ENCODE data around the gene RHOBTB3.
A peak's percentile ranks its signal among the peaks of the same experiment; 100 is the strongest.

The RHOBTB3 gene

GRCh38 chr5:95715799-95716461, 15.2 kb upstream of the RHOBTB3 start:
- Histone ChIP-seq H3K4me1 (peaks cover 22% of the 10 kb centered on the region), H3K4me2 (no peak overlapping the region), H3K27ac (no peak overlapping the region), H3K4me3 (no peak overlapping the region), H3K27me3 (no peaks in the 10 kb centered on the region), H3K9ac (no peak overlapping the region), H3K9me3 (no peaks in the 10 kb centered on the region), H3K36me3 (peaks cover 4% of the 10 kb centered on the region; the same call in 1 of the 2 replicates), H4K20me1 (no peaks in the 10 kb centered on the region)
- TF ChIP-seq Cebpa-rat (IDR thresholded peaks at IDR 0.05), result no peak

GRCh38 chr5:95717439-95717838, 13.7 kb upstream of the RHOBTB3 start:
- no peak overlapping the region for H3K27ac ChIP-seq
- H3K4me2 ChIP-seq, result no peak overlapping the region
- peaks cover 28% of the 10 kb centered on the region for H3K4me1 ChIP-seq
- H4K20me1 ChIP-seq, result no peaks in the 10 kb centered on the region
- no peak overlapping the region for H3K4me3 ChIP-seq
- H3K36me3 ChIP-seq, result peaks cover 4% of the 10 kb centered on the region; the same call in 1 of the 2 replicates
- no peaks in the 10 kb centered on the region for H3K27me3 ChIP-seq
- H3K9ac ChIP-seq, result no peak overlapping the region
- H3K9me3 ChIP-seq, result no peaks in the 10 kb centered on the region
- no peak for TF ChIP-seq Cebpa-rat (IDR thresholded peaks at IDR 0.05)

GRCh38 chr5:95718203-95718602, 12.9 kb upstream of the RHOBTB3 start:
- no peaks in the 10 kb centered on the region for H4K20me1 ChIP-seq
- no peak overlapping the region for H3K9ac ChIP-seq
- H3K36me3 ChIP-seq, result peaks cover 4% of the 10 kb centered on the region; the same call in 1 of the 2 replicates
- no peak overlapping the region for H3K27ac ChIP-seq
- TF ChIP-seq Cebpa-rat (IDR thresholded peaks at IDR 0.05), result no peak
- no peaks in the 10 kb centered on the region for H3K27me3 ChIP-seq
- H3K4me1 ChIP-seq, result peaks cover 30% of the 10 kb centered on the region
- H3K4me3 ChIP-seq, result no peak overlapping the region; the same call in 1 of the 2 replicates
- H3K9me3 ChIP-seq, result no peaks in the 10 kb centered on the region
- H3K4me2 ChIP-seq, result peak overlapping the region; percentile 77

GRCh38 chr5:95718738-95719137, 12.4 kb upstream of the RHOBTB3 start:
- H3K27ac ChIP-seq, result no peak overlapping the region
- no peak overlapping the region for H3K4me3 ChIP-seq
- H4K20me1 ChIP-seq, result no peaks in the 10 kb centered on the region
- peaks cover 4% of the 10 kb centered on the region; the same call in 1 of the 2 replicates for H3K36me3 ChIP-seq
- H3K27me3 ChIP-seq, result no peaks in the 10 kb centered on the region
- TF ChIP-seq Cebpa-rat (IDR thresholded peaks at IDR 0.05), result no peak
- no peaks in the 10 kb centered on the region for H3K9me3 ChIP-seq
- no peak overlapping the region for H3K9ac ChIP-seq
- H3K4me2 ChIP-seq, result peak overlapping the region; percentile 77
- H3K4me1 ChIP-seq, result peaks cover 35% of the 10 kb centered on the region

- TF ChIP-seq Cebpa-rat (IDR thresholded peaks at IDR 0.05), result no peak
- Histone ChIP-seq H3K36me3 (peaks cover 4% of the 10 kb centered on the region; the same call in 1 of the 2 replicates), H3K4me1 (peaks cover 36% of the 10 kb centered on the region), H3K27ac (no peak overlapping the region), H3K9me3 (no peaks in the 10 kb centered on the region), H3K9ac (no peak overlapping the region), H3K27me3 (no peaks in the 10 kb centered on the region), H4K20me1 (no peaks in the 10 kb centered on the region), H3K4me3 (no peak overlapping the region), H3K4me2 (no peak overlapping the region)
These were observed 10.9 kb upstream of the RHOBTB3 start for GRCh38 chr5:95720094-95720786.

GRCh38 chr5:95721582-95722295, 9.4 kb upstream of the RHOBTB3 start:
- Histone ChIP-seq H3K4me3 (no peak overlapping the region), H4K20me1 (no peaks in the 10 kb centered on the region), H3K9ac (no peak overlapping the region), H3K27ac (no peak overlapping the region), H3K27me3 (no peaks in the 10 kb centered on the region), H3K4me2 (no peak overlapping the region), H3K4me1 (peaks cover 39% of the 10 kb centered on the region), H3K36me3 (peaks cover under 1% of the 10 kb centered on the region; the same call in 1 of the 2 replicates), H3K9me3 (no peaks in the 10 kb centered on the region)
- no peak for TF ChIP-seq Cebpa-rat (IDR thresholded peaks at IDR 0.05)

- Histone ChIP-seq H3K9ac (no peak overlapping the region), H3K27ac (no peak overlapping the region), H3K36me3 (no peaks in the 10 kb centered on the region), H3K4me2 (peak overlapping the region; percentile 31; the same call in 1 of the 2 replicates), H3K4me1 (peaks cover 37% of the 10 kb centered on the region), H3K4me3 (no peak overlapping the region), H4K20me1 (no peaks in the 10 kb centered on the region), H3K27me3 (no peaks in the 10 kb centered on the region), H3K9me3 (no peaks in the 10 kb centered on the region)
- TF ChIP-seq Cebpa-rat (IDR thresholded peaks at IDR 0.05), result no peak
These were observed 7.3 kb upstream of the RHOBTB3 start for GRCh38 chr5:95723632-95724369.

GRCh38 chr5:95725071-95725820, 5.9 kb upstream of the RHOBTB3 start:
- H3K9ac ChIP-seq, result no peak overlapping the region
- H3K27ac ChIP-seq, result no peak overlapping the region
- no peaks in the 10 kb centered on the region for H3K9me3 ChIP-seq
- H3K4me1 ChIP-seq, result peaks cover 41% of the 10 kb centered on the region
- no peak overlapping the region for H3K4me3 ChIP-seq
- no peaks in the 10 kb centered on the region for H4K20me1 ChIP-seq
- no peaks in the 10 kb centered on the region for H3K36me3 ChIP-seq
- TF ChIP-seq Cebpa-rat (IDR thresholded peaks at IDR 0.05), result no peak
- no peaks in the 10 kb centered on the region for H3K27me3 ChIP-seq
- H3K4me2 ChIP-seq, result no peak overlapping the region
